Endometrial microvascular endothelial cells (primary cell): ENCODE data around the gene OPCML. TPM values are rescaled to one million over a fixed set of nuclear protein-coding genes. Genes with fewer than 3 reads are reported as not detected.

Experiments used
- in situ Hi-C: cut with HindIII; loops from 2 replicates; pipeline ENCODE4 v1.10.0; 2017; ENCODE audit warnings: low sequenced_read_pairs, low pct_unique_long_range_greater_than_20kb; ENCODE audit errors: inconsistent ontology term
- total RNA-seq: library from RNA; depleted of rRNA; stranded (reverse); fragments of >200 nt; gene quantifications from one replicate; pipeline ENCODE4 v1.2.3, GENCODE V29; 2015; ENCODE audit errors: inconsistent ontology term

The OPCML gene
- total RNA-seq, 1 donor from 2014 or later = not detected

DNA sequence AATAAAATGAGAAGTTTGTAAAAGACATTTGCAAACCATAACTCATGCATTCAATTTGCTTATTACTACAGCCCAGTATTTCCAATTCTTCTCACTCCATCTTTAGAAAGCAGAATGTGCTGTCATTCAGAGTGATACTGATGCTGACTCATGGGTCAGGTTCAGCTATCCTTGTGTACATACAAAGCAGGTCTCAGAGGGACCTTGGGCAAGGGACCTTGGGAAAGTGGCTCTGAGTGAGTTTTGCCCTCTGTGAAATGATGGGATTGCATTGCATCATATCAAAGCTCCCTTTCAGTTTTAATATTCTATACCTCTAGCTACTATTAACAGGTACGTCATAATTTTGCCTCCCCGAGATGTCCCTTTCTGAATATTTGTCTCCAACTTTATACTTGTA is 848.7 kb downstream of the OPCML start:
- in situ Hi-C loops = no loop called here

DNA sequence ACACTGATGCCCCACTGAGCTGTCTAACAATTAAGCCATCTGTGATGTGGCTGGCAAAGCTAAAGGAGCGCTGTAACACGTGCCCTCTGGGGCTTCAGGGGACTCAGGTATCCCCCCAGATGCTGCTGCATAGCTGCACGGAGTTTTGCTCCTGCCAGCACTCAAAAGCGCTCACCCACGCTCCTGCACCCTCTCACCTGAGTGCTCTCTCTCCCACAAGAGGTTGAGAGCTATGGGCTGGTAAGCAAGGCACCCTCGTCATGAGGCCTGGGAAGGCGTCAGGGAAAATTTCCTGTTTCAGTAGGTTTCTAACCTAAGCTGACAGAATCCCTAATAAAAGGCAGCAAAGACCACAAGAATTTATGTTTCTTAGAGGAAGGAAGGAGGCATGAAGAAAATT is 850.3 kb downstream of the OPCML start:
- in situ Hi-C loops = no loop called here

DNA sequence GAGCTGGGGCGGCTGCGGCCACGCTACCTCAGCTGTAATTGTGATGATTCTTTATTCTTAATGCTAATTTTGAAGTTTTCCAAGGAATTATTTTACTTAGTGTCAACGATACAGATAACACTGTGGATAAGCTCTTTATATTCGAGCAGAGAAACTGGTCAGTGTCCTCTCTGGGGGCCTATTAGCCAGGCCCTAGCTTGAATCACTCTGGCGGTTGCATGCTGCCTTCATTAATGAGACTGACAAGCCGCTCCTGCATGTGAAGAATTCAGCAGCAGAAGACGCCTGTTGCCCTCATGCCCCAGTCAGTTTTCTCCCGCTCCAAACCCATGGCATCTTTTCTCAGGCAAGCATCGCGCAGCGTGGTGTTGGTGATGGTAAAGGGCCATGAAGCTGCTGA is 851.7 kb downstream of the OPCML start:
- in situ Hi-C loops = no loop called here

DNA sequence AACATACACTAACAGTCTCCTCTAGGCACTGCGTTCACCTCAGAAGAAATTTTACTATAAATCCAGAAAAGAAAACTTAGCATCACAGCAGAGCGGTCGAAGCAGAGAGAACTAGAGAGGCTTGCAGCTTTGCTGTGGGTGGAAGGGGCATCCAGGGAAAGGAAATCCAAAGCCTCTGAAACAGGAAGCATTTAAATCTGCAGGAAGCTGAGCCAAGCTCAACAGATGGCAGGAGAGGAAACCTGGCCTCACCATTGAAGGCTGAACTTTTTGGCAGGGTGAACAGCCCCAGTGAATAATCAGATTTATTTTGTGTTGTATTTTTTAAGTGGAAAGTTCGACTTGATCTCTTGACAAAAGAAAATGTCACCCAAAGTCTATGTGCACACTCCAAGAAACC is 858.1 kb downstream of the OPCML start:
- in situ Hi-C loops = no loop called here

DNA sequence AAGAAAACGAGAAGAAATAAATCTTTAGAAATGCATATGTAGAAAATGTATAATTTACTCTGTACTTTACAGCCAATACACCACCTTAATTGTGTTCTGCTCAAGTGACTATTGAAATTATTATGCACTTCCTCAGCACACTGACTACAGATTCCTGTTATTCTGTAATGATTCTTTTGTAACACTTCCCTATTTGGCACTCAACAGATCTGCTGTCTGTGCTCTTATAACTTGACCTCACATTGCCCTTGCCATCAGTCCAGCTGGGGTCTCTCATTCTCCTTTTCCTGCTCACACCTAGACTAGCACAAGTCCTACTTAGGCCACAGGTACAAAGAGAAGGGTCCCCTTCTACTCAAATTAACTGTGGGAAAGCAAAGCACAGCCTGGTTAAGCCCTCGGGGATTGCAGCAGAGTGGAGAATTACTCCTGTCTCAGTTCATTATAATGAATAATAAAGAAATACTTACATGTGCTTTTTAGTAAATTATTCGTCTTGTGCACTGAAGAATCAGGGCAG is 860.4 kb downstream of the OPCML start:
- in situ Hi-C loops = no loop called here

DNA sequence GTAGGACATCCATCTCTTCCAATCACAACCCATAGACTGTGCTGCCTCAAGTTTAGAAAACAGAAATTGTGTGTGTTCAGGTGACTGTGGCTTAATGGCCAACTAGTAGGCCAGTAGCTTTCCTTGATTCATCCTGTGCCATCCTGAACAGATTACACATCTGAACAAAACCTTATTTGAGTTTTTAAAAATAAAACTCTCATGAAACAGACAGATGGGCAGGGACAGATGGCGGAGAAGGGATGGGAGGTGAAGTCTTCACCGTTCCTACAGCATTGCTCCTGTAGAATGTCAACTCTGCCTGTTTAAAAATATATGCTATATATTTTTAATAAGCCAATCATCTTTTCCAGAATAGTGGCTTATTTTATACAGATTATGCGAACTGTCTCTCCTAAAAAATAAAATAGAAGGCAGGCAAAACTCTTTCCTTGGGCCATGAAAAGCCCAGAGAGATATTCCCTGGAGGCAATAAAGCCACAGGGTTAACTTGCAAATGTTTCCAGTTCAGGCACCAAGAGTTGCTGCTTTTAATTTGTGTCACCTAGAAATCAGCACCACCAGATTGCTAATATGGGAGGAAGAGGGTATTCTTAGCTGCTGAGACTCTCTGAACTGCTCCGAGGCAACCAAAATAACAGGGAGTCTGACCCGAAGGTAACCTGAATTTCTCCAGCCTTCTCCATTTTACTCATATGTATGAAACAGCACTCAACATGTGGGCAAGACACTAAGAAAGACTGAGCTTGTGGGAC is 861.2 kb downstream of the OPCML start:
- in situ Hi-C loops = no loop called here

DNA sequence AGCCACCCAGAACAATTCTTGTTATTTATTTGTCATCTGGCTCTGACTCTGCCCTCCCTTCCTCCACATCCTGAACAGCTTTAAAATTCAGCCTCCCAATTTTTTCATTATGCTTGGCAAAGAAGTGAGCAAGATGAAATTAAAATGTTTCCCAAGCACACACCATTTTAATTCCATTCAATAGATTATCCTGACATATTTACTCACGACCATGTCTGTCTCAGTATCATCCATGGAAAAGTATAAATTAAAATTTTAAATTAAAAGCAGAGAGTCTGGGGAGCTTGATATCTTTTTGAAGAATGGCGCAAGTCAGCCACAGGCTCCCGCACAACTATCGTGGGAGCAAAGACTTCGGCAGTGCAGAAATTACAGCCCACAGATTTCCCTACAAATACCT is 862.4 kb downstream of the OPCML start:
- in situ Hi-C loops = no loop called here

DNA sequence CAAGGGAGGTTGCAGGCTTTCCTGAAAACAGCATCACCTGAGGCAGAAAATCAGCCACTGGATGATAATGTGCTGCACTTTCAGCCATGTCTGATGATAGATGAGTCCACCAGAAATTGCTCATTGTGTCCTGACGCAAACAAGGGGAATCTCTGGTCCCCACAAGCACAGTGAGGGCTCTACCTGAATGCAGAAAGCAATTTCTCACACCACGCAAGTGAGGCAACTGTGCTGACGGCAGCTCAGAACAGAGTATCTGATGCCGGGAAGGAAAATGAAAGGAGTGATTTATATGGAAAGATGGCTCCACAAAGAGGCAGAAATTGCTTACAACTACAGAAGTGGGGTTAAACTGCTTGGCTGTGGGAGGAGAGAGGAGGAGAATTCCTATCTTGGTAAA is 867.1 kb downstream of the OPCML start:
- in situ Hi-C loops = no loop called here

DNA sequence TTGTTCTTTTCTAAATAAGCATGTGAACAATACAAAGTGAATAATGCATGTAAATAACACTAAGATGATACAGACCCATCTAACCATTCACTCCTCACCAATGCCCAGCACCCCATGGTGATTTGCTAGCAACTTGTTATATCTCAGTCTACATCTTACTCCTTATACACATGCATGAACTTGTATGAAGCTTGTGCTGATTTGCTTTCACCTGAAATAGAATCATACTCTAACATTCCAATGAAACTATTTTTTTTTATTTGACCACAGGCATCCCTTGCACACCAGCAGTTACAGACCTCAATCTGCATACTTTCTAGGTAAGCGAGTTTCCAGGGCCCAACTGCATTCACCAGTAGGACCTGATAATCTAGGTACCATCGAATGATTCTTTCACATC is 873.6 kb downstream of the OPCML start:
- in situ Hi-C loops = no loop called here

DNA sequence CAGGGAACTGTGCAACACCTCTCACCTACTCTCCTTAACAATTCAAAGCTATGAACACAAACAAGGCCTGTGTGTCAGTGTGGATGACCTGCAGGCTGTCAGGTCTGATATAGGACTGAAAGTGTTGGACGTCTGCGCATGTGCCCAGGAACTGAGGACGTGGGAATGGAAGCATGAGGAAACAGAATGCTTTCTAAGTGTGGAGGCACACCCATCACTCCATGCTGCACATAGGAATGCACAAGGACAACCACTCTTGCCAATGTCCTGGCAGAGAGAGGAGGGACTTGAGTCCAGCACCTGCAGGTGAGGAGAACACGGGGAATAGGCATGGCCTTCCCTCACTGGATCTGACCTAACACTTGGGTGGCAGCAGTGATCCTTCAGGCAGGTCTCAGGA is 874.3 kb downstream of the OPCML start:
- in situ Hi-C loops = no loop called here

DNA sequence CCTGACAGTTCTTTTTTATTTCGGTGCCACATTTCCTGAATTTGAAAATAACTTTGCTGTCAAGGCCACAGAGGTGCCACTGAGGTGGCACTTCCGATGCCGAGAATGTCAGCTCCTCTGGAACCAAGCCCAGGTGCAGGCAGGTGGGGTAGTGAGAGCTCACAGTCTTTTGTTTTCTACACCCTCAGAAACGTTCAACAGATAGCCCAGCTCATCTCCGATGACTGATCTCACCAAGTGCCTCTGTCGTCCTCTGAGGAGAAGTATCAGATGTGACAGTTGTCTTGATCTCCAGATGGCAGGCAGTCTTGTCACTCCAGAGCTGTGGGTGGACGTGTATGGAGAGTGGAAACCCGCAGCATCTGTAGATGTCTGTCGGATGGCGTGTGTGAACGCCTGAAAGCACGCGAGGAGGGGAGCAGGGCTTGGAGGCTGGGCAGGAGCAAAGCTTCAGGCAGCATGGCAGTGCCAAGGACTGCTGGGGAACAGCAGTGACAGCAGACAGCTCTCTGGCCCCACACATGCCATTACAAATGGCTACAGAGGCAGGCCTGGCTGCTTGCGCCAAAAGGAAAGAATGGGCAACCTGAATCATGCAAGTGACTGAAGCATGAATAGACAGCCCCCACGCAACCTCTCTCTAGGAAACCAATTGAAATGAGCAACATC is 877.0 kb downstream of the OPCML start:
- in situ Hi-C loops = no loop called here

DNA sequence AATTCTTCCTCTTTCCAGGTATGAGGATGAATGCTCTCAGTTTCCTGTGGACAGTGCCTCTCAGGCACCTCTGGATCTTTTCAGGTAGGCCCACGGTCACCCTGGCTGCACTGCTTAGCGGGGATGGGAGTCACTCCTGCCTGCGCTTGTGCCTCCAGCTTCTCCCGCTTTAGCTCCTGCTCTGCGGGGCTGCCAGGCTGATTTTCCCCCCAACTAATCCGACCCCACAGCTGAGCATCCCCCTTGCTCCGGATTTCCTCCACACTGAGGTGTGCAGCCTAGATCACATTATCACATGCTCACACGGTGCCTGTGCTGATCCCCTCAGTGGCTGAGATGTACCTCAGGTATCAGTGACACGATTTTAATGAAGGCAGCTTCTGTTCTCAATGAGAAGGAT is 879.1 kb downstream of the OPCML start:
- in situ Hi-C loops = no loop called here

DNA sequence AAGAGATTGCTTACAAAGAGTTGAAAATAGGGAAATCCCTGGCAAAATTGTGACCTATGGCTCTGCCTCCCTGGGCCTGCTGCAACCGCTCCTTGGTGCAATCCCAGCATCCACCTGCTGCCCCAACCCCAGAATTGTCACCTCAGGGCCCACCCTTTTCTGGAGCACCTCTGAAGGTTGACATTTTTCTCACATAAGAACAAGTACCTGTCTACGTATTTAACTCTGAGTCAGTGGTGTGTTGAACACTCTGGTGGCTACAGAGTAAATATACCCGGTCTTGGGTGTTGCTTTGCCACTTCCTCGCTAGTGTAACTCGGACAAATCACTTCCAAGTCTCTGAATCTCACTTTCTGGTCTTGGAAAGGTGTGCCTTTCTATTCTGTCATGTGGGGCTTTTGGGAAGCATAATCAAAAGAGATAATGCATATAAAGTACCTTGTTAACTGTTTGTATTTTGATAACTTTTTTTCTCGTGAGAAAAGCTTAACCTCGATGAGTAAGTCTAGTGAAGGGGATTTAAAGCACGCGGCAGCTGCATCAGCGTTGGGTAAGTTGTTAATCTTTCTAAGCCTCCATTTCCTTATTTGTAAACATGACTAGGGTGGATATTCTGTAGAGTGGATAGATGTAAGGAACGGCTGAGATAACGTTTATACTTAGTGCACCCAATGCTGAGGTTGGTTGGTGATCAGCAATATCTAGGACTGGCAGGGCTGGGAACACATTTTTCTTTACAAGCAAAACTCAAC is 881.2 kb downstream of the OPCML start:
- in situ Hi-C loops = no loop called here

DNA sequence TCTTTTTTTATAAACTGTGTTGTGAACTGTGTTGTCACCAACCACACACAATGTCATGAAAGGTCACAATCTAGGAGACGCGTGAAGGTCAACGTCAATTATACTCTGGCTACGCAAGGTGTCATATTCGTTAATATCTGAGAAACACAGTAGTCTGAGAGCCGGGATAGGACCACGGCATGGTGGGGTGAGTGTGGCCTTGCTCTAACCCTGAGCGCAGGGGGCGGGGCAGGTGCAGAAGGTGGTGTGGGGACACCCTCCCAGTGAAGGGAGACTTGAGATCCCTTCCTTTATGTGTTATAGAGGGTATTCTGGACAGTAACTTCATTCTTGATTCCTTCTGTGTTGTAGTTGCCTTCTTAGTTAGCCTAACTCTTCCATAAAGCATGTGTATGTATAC is 883.0 kb downstream of the OPCML start:
- in situ Hi-C loops = no loop called here

DNA sequence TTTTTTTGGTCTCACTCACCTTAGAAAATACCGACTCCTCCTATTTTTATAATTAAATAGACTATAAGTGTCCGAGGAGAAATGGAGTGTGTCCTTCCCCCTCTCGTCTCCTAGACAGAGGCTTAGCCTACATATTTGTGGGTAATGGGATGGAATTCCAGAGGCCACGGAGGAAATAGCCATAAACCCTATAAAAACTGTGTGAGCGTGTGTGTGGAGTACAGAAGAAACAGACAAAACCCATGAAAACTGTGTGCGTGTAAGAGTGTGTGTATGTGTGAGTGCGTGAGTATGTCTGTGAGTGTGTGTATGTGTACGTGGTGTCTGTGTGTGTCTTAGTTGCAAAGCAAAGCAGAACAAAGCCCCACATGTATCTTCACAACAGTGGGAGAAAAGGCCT is 883.5 kb downstream of the OPCML start:
- in situ Hi-C loops = no loop called here

DNA sequence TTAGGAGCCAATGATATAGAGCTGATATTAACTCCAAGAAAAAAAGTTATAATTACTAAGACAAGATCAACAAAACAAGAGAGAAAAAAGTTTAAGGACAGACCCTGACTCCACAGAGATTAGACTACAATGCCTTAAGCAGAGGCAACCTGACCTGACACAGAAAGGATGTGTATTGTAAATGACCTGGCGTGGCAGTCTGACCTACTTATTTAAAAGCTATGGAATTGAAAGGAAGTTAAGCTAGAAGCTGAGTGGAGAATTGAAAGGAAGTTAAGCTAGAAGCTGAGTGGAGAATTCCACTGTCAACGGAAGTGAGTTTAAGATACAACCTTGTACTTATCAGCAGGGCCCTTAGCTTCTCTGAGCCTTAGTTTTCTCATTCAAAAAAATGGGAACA is 885.4 kb downstream of the OPCML start:
- in situ Hi-C loops = no loop called here

DNA sequence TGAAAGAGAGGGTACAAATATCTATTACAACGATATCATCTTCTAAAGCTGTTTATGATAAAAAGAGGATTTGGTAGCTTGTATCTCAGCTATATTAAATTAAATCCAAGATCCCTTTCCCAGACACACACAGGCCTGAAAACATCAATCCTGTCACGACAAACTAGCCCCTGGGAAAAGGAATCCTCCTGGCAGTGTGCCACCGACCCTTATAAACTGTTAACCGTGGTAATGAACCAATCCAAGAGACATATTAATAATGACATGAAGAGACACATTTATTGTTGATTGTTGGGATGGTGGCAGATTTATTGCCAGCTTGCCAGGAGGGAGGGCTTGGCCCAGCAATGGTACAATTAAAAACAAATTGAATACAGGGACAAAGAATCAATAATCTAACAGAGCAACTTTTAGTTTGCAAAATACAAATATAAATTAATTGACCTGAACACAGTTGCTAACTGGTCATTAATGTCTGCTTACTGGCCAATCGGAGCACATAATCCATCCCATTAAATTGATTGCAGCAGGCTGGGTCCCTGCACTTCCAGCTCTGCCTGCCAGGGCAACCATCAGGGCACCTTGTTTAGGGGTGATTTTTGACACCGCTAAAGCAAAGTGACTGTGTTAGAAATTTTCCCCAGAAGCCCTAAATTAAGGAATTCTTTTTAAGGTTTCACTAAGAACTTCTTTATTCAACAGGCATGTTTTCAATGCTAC is 887.6 kb downstream of the OPCML start:
- in situ Hi-C loops = no loop called here

DNA sequence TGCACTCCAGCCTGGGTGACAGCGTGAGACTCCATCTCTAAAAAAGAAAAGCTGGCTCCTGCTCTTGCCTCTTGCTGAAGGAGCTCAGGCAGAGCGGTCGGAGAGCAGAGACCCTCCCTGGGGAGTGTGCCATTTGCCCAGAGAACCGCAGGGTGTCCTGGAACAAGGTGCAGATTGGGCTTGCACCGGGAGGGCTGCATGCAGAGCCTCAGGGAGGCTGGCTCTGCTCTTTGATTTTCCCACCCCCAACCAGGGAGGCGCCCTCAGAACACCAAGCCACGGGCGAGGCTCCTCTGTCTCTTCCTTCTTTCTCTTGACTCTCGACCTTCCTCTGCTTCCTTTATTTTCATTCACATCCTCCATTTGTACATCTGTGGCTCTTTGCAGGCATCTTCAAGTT is 889.1 kb downstream of the OPCML start:
- in situ Hi-C loops = no loop called here

DNA sequence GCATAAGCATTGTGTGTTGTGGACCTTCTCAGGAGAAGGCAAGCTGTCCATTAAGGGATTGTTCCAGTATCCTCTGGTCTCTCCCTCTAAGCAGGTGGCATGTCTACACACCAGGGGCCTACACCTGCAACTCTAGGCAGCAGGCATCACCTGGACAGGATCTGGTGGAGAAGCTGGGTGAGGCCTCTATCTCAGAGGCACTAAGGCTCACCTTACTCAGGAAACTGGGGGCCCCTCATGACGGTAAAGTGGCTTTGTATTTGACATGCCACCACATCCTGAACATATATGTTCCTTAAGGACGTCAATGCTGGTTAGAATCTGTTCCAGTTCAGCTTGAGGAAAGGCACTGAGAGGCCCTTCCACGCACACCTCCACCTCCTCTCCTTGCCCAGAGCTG is 891.3 kb downstream of the OPCML start:
- in situ Hi-C loops = no loop called here
